Left ventricle myocardium inferior (tissue), 1 donor: ENCODE measurements around the gene HRH2. TPM values are rescaled to one million over a fixed set of nuclear protein-coding genes. Genes with fewer than 3 reads are reported as not detected.

Source experiments
- DNase-seq: peaks from one replicate; pipeline ENCODE4 v3.0.0-alpha.2; 2020
- H3K27ac ChIP-seq: fragments of 200-600 bp; replicated peaks from 2 replicates; pipeline ENCODE4 v1.8.0; 2021
- H3K27me3 ChIP-seq: fragments of 200-600 bp; 2 replicates; pipeline ENCODE4 v1.8.0; 2021; ENCODE audit warnings: low read depth
- H3K36me3 ChIP-seq: fragments of 200-600 bp; 2 replicates; pipeline ENCODE4 v1.8.0; 2021
- H3K4me1 ChIP-seq: fragments of 200-600 bp; 2 replicates; pipeline ENCODE4 v1.8.0; 2021
- H3K4me3 ChIP-seq: fragments of 200-600 bp; 2 replicates; pipeline ENCODE4 v1.8.0; 2021; ENCODE audit warnings: mild to moderate bottlenecking, moderate library complexity
- H3K9me3 ChIP-seq: fragments of 200-600 bp; replicated peaks from 2 replicates; pipeline ENCODE4 v1.8.0; 2021
- intact Hi-C: fragments of 100-400 bp; cut with micrococcal nuclease; formaldehyde crosslinking; loops from one replicate; pipeline ENCODE4 v1.11.0; 2022
- total RNA-seq: library from RNA; stranded (reverse); fragmentation: NEBNext Ultra II Directional; extraction: Animal tissue kit (Norgen Biotek cat#: 25700); gene quantifications from one replicate; pipeline ENCODE4 v1.2.1, GENCODE V29; 2021
- TF ChIP-seq, protein P1 (sequence below): fragments of 200-600 bp; IDR thresholded peaks from 2 replicates; pipeline ENCODE4 v1.8.0; 2021; ENCODE audit warnings: antibody characterized with exemption, mild to moderate bottlenecking, borderline replicate concordance
- donor health status: DM: no; HTN: yes; CAD: no; lungs with severe emphysema.

HRH2 gene
- total RNA-seq, 1 donor from 2014 or later: 47.7 TPM

DNA sequence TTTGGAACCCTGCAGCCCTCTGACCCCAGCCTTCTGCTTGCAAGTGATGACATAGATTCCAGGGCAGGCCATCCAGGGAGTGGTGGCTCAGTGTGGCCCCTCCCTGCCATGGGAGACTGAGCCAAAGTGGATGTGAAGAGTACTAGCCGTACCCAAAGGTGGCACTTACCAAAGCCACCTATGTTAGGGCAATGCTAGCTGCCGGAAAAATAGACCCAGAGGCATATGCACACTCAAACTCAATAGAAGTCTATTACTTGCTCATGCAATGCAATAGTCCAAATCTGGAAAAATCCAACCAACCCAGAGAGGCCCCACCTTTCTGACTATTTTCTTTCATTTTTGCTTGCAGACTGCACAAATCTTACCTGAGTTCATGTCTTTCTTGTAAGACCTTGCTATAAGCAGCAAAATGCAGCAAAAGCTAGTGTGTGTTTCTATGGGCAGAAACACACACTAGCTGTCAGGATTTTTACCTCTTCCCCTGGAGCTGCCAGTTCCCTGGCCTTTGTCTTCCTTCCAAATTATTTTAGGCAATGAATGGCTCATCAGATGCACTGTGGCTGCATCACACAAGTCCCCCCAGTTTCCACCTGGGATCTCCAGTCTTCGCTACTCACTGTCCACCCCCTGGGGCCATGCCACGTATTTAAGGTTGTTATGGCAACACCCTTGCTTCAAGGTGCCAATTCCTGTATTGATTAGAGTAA lies 74.0 kb downstream of the HRH2 start:
- Histone ChIP-seq H3K4me3 (no peak overlapping the region), H3K27me3 (peaks cover 91% of the 10 kb centered on the region), H3K9me3 (peaks cover 3% of the 10 kb centered on the region), H3K27ac (no peak overlapping the region), H3K36me3 (no peaks in the 10 kb centered on the region), H3K4me1 (peaks cover 7% of the 10 kb centered on the region)
- no peak for DNase-seq
- TF ChIP-seq, protein P1, sequence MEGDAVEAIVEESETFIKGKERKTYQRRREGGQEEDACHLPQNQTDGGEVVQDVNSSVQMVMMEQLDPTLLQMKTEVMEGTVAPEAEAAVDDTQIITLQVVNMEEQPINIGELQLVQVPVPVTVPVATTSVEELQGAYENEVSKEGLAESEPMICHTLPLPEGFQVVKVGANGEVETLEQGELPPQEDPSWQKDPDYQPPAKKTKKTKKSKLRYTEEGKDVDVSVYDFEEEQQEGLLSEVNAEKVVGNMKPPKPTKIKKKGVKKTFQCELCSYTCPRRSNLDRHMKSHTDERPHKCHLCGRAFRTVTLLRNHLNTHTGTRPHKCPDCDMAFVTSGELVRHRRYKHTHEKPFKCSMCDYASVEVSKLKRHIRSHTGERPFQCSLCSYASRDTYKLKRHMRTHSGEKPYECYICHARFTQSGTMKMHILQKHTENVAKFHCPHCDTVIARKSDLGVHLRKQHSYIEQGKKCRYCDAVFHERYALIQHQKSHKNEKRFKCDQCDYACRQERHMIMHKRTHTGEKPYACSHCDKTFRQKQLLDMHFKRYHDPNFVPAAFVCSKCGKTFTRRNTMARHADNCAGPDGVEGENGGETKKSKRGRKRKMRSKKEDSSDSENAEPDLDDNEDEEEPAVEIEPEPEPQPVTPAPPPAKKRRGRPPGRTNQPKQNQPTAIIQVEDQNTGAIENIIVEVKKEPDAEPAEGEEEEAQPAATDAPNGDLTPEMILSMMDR: no peak
- intact Hi-C loops: no loop called here

DNA sequence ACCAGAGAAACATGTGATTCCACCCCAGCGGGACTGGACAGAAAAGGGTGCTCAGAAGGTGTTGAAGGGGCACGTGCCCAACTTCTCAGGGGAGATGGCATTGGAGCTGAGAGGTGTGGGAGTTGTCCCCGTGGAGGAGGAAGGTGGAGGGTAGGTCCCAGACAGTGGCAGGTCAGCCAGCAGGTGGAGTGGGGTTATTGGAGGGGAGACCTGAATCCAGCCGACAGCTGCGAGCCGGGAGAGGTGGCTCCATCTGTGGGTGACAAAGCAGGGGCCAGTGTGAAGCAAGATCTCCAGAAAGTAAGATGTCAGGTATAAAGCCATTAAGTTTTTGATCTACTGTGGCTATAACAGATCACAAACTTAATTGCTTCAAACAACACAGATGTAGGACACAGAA lies 75.1 kb downstream of the HRH2 start:
- H3K4me3 ChIP-seq: no peak overlapping the region
- TF ChIP-seq, protein P1: no peak
- H3K9me3 ChIP-seq: peaks cover 3% of the 10 kb centered on the region
- peaks cover 95% of the 10 kb centered on the region for H3K27me3 ChIP-seq
- peaks cover 7% of the 10 kb centered on the region for H3K4me1 ChIP-seq
- H3K36me3 ChIP-seq: no peaks in the 10 kb centered on the region
- H3K27ac ChIP-seq: no peak overlapping the region
- DNase-seq: no peak
- intact Hi-C loops: no loop called here

DNA sequence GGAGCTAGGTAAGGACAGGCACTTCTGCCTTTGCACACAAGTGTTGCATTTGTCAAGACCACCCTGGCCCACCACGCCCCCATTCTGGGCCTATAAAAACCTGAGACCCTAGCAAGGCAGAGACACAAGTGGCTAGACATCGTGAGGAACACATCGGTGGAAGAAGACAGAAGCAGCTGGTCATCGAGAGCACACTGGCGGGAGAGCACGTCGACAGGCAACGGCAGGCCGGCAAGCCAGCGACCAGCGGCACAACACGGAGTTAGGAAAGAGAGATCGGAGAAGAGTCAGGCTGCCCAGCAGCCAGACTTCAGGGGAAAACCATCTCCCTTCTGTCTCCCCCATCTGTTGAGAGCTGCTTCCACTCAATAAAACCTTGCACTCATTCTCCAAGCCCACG lies 76.1 kb downstream of the HRH2 start:
- Histone ChIP-seq H3K36me3 (no peaks in the 10 kb centered on the region), H3K9me3 (peaks cover 3% of the 10 kb centered on the region), H3K27me3 (peaks cover 95% of the 10 kb centered on the region), H3K4me1 (peaks cover 7% of the 10 kb centered on the region), H3K27ac (no peak overlapping the region), H3K4me3 (no peak overlapping the region)
- TF ChIP-seq, protein P1: no peak
- no peak for DNase-seq
- intact Hi-C loops: no loop called here

DNA sequence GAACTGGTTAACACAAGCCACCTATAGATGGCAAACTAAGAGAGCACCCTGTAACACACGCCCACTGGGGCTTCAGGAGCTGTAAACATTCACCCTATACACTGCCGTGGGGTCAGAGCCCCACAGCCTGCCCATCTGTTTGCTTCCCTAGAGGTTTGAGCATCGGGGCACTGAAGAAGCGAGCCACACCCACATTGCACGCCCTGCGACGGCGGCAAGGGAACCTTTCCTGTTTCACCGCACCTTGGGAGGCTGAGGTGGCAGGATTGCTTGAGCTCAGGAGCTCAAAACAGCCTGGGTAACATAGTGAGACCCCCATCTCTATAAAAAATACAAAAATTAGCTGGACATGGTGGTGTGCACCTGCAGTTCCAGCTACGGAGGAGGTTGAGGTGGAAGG lies 76.6 kb downstream of the HRH2 start:
- peaks cover 95% of the 10 kb centered on the region for H3K27me3 ChIP-seq
- peaks cover 3% of the 10 kb centered on the region for H3K9me3 ChIP-seq
- no peak for DNase-seq
- H3K27ac ChIP-seq: no peak overlapping the region
- peaks cover 2% of the 10 kb centered on the region for H3K4me1 ChIP-seq
- H3K36me3 ChIP-seq: no peaks in the 10 kb centered on the region
- TF ChIP-seq, protein P1: no peak
- intact Hi-C loops: no loop called here
- no peak overlapping the region for H3K4me3 ChIP-seq

DNA sequence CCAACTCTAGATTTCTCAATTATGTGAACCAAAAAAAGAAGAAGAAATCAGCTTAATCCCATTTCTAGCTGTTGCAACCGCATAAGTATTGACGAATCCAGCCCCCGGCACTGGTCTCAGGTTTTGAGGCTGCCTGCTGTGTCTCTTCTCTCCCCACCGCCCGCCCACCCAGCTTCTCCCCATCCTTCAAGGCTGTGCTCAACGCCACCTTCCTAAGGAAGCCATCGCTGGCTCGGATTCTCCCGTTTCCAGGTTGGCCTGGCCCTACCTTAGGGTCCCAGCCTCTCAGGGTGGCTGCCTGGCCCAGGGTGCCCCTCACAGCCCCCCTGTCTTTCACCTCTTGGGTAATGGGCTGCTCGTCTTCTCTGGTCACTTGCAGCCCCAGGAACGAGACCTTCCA lies 77.8 kb downstream of the HRH2 start:
- Histone ChIP-seq H3K4me1 (no peaks in the 10 kb centered on the region), H3K27ac (no peak overlapping the region), H3K9me3 (peaks cover 3% of the 10 kb centered on the region), H3K27me3 (peaks cover 97% of the 10 kb centered on the region), H3K4me3 (no peak overlapping the region), H3K36me3 (no peaks in the 10 kb centered on the region)
- intact Hi-C loops: no loop called here
- TF ChIP-seq, protein P1: no peak
- no peak for DNase-seq
